Activated CD8-positive, alpha-beta memory T cell treated with anti-CD3 and anti-CD28 coated beads, Interleukin-2, amount 50 U/mL, for 48 hours (primary cell): ENCODE results near the gene HDAC2.
A peak's percentile ranks its signal among the peaks of the same experiment; 100 is the strongest.
"Not testable (repeated sequence)": the region's sequence is repeated elsewhere in the genome, so short reads cannot be mapped to it uniquely, and the experiment has no call there.

ENCODE experiments used
- DNase-seq: peaks from one replicate; pipeline ENCODE4 v3.0.0-alpha.2; 2020

The HDAC2 gene

DNA sequence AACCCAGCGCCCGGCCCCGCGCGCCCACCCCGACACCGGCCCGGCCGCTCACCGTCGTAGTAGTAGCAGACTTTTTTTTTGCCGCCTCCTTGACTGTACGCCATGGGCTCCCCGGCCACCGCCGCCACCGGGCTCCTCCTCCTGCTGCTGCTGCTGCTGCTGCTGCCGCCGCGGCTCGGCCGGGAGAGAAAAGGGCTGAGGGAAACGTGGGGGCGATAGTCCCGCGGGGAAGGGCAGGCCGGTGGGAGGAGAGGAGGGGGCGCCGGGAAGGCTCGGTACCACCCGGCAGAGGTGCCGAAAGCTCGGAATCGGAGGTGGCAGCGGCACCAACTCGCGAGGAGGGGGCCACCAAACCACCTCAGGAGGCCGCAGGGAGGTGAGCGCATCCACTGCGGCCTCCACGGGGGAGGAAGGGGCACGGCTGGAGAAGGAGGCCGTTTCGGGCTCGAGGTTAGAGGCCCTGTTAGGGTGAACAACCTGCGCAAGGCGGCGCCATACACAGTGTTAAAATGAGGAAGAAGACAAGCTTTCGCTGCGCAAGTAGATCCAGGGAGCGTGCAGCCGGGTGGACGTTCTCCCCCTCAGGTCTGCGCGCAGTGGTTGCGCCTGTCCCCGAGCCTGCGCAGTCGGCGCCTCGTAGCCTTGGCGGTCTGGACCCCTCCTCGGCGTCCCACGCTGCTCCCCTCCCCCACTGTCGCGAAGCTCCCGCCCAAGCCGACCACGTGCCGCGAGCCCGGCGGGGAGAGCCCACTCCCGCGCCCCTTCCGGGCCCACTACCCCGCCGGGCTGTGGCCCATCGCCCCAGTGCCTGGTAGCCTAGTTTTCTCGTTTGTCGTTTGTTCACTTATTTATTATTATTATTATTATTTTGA, at the start of gene HDAC2:
Gene HDAC2 (minus strand): TSS at position 344 of the 872 bp plus-strand sequence. CDS start 240 bp downstream, at position 104.
- peak; percentile 93 for DNase-seq

DNA sequence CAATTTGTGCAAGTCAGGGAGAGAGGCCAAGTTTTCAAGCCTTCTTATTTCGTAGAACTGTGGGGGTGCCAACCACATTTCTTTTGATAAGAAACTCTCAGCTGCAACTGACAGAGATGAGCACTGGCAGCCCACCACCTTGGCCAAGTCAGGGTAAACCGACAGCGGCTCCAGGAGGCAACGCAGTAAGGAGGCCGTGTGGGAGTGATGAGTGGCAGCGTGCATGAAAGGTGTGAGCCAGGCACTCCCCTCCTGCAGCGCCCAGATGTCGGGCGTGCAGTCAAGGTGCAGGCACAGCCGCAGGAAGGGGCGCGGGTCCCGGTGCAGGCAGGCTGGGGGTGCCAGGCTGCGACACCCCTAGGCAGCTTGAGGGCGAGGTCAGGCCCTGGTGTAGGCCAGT, 49.2 kb upstream of the HDAC2 start:
- no peak for DNase-seq

DNA sequence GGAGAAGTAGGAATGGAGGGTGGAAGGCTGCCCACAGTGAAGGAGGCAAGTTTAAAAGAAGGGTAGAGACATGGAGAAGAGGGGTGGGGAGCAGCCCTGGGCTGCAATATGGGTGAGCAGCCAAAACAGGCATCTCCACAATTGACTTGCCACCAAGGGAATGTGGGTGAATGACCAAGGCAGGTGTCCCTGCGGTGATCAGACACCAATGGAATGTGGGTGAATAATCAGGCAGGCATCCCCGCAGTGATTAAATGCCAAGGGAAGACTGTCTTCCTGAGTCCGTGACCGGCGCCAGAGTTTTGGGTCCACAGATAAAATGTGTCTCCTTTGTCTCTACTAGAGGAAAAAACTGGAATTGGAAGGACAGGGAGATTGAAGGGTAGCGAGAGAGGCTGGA, 46.2 kb upstream of the HDAC2 start:
- not testable (repeated sequence) for DNase-seq

DNA sequence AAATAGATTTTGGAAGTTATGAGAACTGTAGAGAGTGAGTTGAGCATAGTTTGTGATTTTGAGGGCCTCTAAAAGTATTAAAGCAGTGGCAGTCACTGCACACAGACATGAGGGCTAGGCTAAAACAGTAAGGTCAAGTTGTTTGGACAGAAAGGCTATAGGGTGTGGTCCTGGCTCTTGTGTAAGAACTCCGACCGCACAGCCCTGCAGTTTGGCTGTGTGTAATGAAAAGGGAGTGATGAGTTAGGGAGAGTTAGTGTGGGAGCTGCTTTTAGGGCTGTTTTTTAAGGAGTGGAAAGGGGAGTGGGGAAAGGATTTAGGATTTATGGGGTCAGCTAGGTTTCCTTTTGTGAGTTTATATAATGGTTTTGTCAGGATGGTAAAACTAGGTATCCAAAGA, 43.2 kb upstream of the HDAC2 start:
- DNase-seq, result not testable (repeated sequence)

GRCh38 chr6:114011486-114011885, 40.5 kb upstream of the HDAC2 start:
- DNase-seq, result not testable (repeated sequence)

DNA sequence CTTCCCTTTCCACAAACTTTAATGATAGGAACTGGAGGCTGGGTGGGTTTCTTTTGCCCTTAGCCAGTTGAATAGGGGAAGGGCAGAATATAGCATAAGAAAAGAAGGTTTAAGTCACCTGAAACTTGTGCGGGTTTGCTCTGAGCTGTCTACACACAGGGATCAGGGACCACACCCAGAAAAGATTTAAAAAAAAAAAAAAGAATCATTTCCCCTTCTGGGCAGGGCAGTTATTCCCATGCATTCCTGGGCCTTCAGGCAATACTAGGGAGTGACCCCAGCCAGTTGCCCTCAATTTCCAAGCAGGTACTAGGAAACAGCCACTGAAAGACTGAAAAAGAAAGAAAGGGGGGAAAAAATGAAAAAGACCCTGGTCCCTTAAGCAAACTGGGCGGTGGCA, 39.6 kb upstream of the HDAC2 start:
- no peak for DNase-seq

DNA sequence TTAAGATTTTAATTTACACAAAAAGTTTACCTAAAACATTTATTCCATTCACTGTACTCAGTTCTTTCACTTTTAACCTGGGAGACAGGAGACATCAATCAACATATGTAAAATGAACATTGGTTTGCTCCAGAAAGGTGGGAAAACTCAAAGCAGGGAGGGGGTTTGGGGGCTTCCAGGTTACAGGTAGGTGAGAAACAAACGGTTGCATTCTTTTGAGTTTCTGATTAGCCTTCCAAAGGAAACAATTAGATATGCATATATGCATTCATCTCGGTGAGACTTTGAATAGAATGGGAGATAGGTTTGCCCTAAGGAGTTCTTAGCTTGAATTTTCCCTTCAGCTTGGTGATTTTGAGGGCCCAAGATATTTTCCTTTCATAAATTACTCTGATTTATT, 38.2 kb upstream of the HDAC2 start:
- no peak for DNase-seq

- DNase-seq, result no peak
These were observed 37.4 kb upstream of the HDAC2 start for GRCh38 chr6:114008331-114008730.

DNA sequence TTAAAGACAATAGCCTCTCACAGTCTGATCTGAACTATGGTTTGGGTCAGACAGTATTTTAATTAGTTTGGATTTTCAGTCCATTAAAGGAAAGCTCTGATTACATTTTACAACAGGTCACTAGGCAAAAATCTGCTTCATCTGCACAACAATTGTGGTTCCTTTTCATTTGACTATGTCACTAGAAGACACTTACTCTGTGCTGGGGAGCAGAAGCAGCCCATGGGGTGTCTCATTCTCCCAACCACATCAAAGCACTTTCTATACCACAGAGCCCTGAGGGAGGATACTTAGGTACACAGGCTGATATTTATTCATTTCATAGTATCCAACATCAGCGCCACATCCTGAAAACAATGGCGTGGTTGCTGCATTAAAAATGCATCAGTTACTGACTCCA, 36.6 kb upstream of the HDAC2 start:
- no peak for DNase-seq

GRCh38 chr6:114001354-114001753, 30.4 kb upstream of the HDAC2 start:
- DNase-seq, result no peak

DNA sequence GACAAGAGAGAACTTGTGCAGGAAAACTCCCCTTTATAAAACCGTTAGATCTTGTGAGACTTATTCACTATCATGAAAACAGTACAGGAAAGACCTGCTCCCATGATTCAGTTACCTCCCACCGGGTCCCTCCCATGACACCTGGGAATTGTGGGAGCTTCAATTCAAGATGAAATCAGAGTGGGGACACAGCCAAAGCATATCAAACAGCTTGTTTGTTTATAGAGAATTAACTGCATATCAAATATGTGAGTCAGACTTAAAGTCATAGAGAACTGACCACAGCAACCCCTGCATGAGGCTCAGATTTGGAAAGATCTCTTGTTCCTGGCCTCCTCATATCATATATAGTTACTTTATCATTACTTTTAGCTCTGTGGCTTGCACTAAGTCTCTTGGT, 29.1 kb upstream of the HDAC2 start:
- DNase-seq, result no peak

- no peak for DNase-seq
These were observed 28.3 kb upstream of the HDAC2 start for GRCh38 chr6:113999284-113999683.

GRCh38 chr6:113998811-113999210, 27.9 kb upstream of the HDAC2 start:
- DNase-seq, result no peak

- DNase-seq, result no peak
These were observed 26.2 kb upstream of the HDAC2 start for GRCh38 chr6:113997116-113997515.

DNA sequence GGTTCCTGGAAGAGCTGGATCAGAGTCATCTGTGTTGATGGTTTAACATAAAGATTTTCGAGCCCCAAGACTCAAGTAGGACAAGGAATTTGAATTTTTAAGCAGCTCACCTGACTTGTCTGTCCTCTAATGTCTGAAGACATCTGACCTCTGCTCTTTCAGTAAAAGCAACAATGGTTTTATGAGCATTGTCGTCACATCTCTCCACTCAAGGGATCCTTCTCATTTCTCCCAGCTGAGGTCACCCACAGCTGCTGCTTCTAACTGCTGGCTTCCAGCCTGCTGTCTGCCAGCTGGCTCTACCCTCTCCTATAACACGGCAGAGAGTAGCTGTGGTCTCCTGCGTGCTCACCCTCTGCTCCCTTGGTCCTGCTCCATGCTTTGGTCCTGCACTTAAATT, 24.7 kb upstream of the HDAC2 start:
- no peak for DNase-seq

DNA sequence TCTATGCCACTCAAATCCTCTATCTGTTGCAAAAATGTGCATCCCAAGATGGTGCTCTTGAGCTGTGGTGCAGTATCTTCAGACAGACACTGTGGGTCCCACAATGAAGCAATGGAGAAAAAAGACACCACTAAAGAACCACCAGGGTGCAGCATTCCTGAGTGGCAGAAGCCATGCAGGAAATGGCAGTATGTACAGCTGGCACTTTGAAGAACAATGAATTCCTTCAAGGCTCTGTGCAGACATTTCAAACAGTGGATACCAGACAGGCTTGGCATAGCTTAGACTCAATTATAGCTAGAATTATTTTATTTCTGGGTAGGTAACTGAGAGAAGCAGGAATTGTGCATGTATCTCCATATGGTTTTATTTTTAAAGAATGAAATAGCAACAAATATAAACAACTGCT, 24.0 kb upstream of the HDAC2 start:
- no peak for DNase-seq

GRCh38 chr6:113989675-113990074, 18.7 kb upstream of the HDAC2 start:
- no peak for DNase-seq

- DNase-seq, result not testable (repeated sequence)
These were observed 11.7 kb upstream of the HDAC2 start for GRCh38 chr6:113982675-113983074.

GRCh38 chr6:113982055-113982550, 11.2 kb upstream of the HDAC2 start:
- no peak for DNase-seq

GRCh38 chr6:113980937-113981554, 10.1 kb upstream of the HDAC2 start:
- no peak for DNase-seq

GRCh38 chr6:113979937-113980336, 9.0 kb upstream of the HDAC2 start:
- no peak for DNase-seq

DNA sequence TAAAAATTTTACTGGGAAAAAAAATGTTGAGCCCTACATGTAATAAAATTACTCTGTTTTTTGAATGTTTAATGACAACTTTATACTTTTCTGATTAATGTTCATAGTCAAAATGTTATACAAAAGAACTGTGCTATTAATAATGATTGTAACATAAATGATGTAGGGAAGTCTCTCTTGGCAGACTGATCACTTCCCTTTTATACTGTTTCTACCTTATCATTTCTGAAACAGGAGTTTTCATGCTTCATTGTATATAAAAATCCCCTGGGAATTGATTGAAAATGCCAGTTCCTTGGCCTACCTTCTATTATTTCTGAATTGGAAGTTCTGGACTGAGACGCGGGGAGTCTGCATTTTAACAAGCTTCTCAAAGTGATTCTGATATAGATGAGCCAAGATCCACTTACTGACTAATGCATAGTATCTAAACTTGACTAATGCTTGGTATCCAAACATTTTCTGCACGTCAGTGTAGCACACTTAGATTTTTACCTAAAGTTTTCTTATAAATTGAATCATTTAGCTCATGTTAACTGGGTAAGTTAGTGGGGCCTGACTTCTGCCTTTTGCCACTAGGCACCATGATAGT, 7.2 kb upstream of the HDAC2 start:
- DNase-seq, result no peak

- DNase-seq, result no peak
These were observed 5.9 kb upstream of the HDAC2 start for GRCh38 chr6:113976806-113977205.

- DNase-seq, result no peak
These were observed 793 bp upstream of the HDAC2 start for GRCh38 chr6:113971741-113972140.
